Lung microvascular endothelial cell (primary cell): ENCODE results near the gene SNAP47. TPM values are rescaled to one million over a fixed set of nuclear protein-coding genes. Genes with fewer than 3 reads are reported as not detected.

Source experiments
- DNase-seq, 2 donors: peaks; one replicate each; pipeline versions ENCODE4 v3.0.0 to v3.0.0-alpha.2; 2010; ENCODE audit warnings: low read depth in 2 of 2
- total RNA-seq: library from RNA; depleted of rRNA; stranded (reverse); fragments of >200 nt; gene quantifications from 2 replicates; pipeline ENCODE4 v1.2.1, GENCODE V29; 2014

SNAP47 gene
- total RNA-seq, 1 donor from 2014 or later, result 28.0 TPM

GRCh38 chr1:227731696-227732585, 3.3 kb upstream of the SNAP47 start:
- DNase-seq, result no peak

- DNase-seq, result no peak
Measured at GRCh38 chr1:227732586-227733308, 2.5 kb upstream of the SNAP47 start.

GRCh38 chr1:227733309-227733705, 1.9 kb upstream of the SNAP47 start:
- DNase-seq, result no peak

GRCh38 chr1:227733751-227734545, 1.3 kb upstream of the SNAP47 start:
- no peak for DNase-seq

GRCh38 chr1:227734546-227734855, 734 bp upstream of the SNAP47 start:
- DNase-seq, result peak in 1 of 2 donors; percentile 23

- no peak for DNase-seq
Measured at GRCh38 chr1:227735539-227736285, 477 bp downstream of the SNAP47 start.

GRCh38 chr1:227736814-227737432, 1.7 kb downstream of the SNAP47 start:
- no peak for DNase-seq

GRCh38 chr1:227738820-227739219, 3.6 kb downstream of the SNAP47 start:
- no peak for DNase-seq

- DNase-seq, result no peak
Measured at GRCh38 chr1:227739636-227740035, 4.4 kb downstream of the SNAP47 start.

- no peak for DNase-seq
Measured at GRCh38 chr1:227740401-227740960, 5.2 kb downstream of the SNAP47 start.

GRCh38 chr1:227741166-227741870, 6.1 kb downstream of the SNAP47 start:
- DNase-seq, result no peak

GRCh38 chr1:227742738-227743715, 7.8 kb downstream of the SNAP47 start:
- no peak for DNase-seq

- no peak for DNase-seq
Measured at GRCh38 chr1:227744668-227745067, 9.4 kb downstream of the SNAP47 start.

- no peak for DNase-seq
Measured at GRCh38 chr1:227745568-227746265, 10.5 kb downstream of the SNAP47 start.

GRCh38 chr1:227746676-227747075, 11.4 kb downstream of the SNAP47 start:
- no peak for DNase-seq

GRCh38 chr1:227747382-227747781, 12.1 kb downstream of the SNAP47 start:
- DNase-seq, result no peak

GRCh38 chr1:227747948-227748495, 12.8 kb downstream of the SNAP47 start:
- DNase-seq, result no peak
